Measurements from ENCODE around the gene SLIT3.

The SLIT3 gene

DNA sequence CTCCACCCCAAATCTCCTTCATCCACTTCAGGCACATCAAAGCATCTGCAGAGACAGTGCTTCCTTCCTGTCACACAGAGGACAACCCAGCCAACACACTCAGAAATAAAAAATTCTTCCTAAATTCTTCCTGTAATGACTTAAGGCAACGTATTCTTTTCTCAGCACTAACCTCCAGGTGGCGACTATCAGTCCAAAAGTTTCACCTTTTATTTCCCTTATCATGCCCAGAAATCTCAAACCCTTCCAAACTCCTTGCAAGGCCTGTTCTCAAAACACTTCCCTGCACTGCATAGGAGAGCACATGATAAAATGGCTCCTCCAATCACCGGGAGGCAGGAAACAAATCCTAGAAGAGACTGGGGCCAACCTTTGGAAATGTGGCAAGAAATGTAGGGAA lies 35.1 kb downstream of the SLIT3 start:
- no peak for DNase-seq (ENCODE audit: low spot score)

- no peak for DNase-seq (ENCODE audit: low spot score)
Measured at GRCh38 chr5:169263591-169263990, 37.3 kb downstream of the SLIT3 start.

- no peak for DNase-seq (ENCODE audit: low spot score)
Measured at GRCh38 chr5:169260896-169261569, 39.9 kb downstream of the SLIT3 start.

DNA sequence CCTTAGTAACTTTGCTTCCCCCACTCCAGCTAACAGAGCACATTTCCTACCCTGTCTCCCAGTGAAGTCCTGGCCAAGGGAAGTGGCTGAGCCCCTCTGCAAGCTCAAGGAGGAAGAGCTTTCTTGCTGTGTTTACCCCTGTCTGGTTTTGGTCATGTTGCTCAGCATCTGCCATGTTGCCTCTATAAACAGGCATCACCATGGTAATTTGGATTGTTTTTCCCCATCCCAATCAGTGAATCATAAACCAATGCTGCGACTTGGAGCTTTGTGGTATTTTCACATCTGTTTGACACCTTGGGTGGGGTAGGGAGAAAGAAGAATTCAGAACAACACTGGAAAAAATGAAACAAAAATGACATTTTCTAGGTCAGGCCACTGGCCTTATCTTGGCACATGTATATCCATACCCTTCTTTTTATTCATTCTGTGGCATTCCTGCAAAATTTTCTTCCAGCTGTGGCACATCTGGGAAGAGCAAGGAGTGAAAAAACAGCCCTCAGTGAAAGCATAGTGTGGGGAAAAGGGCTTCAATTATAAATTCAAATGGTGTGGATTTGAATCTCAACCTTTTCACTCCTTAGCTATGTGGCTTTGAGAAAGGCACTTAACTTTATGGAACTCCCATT lies 42.5 kb downstream of the SLIT3 start:
- DNase-seq (ENCODE audit: low spot score): no peak

- DNase-seq (ENCODE audit: low spot score): no peak
Measured at GRCh38 chr5:169256191-169256590, 44.7 kb downstream of the SLIT3 start.

DNA sequence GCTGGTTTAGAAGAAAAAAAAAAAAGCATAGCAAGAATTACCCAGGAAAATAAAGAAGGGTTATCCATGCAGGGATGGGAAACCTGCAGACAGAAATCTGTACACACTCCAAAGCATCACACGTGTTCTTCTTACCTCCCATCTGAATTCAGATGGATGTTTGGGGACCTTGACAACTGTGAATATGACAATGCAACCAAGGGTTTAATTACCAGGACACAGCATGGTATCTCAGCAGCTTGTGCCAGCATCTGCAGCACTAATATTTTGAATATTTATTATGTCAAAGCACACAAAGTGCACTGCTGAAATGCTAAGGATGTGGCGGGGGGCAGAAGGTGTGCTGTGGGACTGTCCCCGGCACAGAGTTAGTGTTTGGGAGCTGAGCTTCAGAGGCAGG lies 47.9 kb downstream of the SLIT3 start:
- DNase-seq (ENCODE audit: low spot score): no peak

DNA sequence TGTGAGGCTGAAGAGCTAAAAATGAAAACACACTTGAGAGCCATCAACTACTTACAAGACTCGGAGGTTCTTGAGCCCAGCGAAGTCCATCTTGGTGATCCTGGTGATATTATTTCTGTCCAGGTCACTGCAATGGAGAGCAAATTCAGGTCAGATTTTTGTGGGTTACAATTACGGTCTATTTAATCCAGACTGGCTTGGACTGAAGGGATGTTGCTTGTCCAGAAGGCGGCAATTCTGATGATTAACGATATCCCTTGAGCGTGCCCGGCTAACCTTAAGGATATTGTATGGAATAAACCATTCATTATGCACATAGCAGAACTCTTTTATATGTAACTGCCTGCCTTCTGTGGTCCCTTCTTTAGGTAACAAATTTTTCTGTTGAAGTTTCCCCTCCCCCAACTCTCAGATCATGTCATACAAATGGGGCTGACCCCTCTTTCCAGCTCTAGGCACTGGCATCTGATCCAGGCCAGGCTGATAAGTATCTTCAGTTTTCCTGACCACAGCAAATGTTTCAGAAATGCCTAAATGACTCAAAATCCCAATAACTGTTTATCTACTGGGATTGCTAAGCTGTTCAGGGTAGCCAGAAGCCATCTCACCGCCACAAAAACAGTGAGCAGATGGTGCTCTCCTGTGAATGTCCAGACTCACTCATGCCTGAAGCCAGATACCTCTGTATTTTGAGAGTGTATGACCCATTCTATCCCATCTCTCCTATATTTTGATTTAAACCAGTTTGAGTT lies 49.4 kb downstream of the SLIT3 start:
- DNase-seq (ENCODE audit: low spot score): no peak

DNA sequence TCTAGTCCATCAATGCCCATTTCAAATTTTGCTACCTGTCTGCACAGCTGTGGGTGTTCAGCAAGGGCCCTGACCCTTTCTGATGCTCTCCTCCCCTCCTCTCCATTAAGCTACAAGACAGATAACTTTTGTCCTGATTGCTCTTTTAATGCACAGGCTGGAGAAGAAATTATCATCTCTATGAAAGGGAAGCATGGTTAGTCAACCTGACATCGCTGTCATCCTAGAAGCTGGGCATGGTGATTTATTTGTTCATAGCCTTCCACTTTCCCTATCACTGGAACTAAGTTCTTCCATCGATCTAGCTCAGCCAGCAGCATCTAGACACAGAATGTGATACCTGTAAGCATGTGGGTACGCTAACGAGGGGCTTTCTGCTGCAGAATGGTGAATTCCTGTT lies 50.1 kb downstream of the SLIT3 start:
- no peak for DNase-seq (ENCODE audit: low spot score)

GRCh38 chr5:169248996-169249395 lies 51.9 kb downstream of the SLIT3 start:
- DNase-seq (ENCODE audit: low spot score): no peak

DNA sequence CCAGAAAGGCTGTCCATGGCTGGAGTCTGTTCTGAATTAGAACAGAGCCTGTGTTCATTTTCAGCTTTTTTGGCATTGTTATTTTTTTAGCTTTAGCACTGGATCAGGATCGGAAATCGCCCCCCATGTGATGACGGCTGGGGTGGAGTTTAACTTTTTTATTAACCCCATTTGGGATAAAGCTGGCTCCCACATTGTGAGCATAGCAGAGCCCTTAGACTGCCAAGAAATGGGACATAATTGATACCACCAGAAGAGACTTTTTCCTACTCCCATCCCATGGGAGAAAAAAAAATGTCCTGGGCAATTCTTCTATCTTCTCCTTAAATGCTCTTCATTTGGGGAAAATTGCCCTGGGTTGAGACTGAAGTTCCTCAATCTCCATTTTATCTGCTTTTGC lies 52.4 kb downstream of the SLIT3 start:
- DNase-seq (ENCODE audit: low spot score): no peak

- DNase-seq (ENCODE audit: low spot score): no peak
Measured at GRCh38 chr5:169244812-169245211, 56.1 kb downstream of the SLIT3 start.

DNA sequence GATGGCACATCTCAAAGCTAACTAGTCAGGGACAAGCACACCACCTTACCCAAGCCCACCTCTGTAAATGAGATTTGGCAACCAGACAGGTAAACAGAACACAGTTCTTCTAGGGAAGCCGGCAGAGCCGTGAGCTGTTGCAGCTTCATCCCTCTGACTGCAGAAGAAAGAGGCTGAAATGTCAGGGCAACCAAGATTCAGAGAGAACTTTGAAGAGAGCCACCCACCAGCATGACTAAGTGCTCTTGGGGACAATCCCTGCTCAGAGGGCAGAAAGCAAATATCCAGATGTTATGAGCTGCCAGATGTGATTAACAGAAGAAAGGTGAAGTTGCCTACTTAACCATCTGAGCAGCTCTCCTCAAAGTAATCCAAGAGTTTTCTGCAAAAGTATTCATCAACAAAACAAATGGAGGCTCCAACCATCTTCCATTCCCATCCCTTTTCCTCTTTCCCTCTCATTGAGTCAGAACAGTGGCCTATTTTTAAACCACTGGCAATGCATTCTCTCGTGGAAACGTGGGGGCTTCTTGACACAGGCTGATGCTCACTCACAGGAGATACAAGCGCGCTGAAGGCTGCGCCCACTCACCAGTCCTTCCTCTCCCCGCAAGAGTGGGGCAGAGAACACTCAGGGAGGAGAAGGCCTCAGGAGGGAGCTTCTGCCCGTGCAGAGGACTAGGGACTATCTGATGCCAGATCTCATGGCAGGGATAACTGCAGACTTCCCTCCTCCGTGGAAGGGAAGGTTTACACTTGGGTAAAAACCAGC lies 57.1 kb downstream of the SLIT3 start:
- DNase-seq (ENCODE audit: low spot score): no peak

- DNase-seq (ENCODE audit: low spot score): no peak
Measured at GRCh38 chr5:169242849-169243186, 58.1 kb downstream of the SLIT3 start.

DNA sequence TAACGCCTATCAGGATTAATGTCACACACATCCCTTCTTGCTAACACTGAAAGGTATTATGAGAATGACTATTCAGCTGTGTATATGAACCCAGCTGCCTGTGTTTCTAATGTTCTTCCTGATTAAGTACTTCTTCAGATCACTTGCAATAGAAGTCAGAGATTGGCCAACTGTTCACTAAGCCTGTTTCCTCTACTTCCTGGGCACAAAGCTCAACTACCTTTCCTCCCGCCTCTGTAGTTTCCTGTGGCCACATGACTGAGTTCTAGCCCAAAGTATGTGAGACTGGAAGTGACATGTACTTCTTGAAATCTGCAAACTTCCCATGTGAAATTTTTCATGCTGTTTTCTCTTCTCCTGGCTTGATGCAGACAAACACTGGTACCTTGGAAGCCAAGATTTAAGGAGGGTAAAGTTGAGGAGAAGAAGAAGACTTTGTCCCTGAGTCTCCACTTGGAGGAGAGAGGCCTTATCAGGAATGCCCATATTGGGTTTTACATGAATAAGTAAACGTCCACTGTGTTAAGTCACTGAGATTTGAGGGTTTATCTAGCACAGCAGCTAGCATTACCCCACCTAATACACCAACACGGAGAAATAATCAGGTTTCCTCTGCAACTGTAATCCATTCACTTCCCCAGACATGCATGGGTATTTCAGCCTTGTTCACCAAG lies 58.6 kb downstream of the SLIT3 start:
- no peak for DNase-seq (ENCODE audit: low spot score)

GRCh38 chr5:169229342-169229892 lies 71.5 kb downstream of the SLIT3 start:
- DNase-seq (ENCODE audit: low spot score): no peak

DNA sequence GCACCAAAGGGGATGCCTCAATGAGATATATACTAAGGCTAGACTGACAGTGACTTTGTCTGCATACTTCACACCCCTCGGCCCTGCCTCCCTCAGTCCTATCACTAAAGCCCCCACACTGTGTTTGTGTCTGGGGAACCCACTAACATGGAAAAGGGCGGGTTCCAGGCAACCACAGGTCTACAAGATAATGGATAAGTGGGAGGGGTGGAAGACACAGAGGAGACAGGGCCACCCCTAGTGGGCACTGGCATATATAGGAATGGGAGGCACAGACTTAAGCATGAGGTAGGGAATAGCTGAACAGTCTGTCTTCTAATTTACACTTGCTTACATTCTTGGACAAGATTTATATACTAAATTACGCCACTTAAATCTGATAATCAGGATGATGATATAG lies 74.0 kb downstream of the SLIT3 start:
- DNase-seq (ENCODE audit: low spot score): no peak

DNA sequence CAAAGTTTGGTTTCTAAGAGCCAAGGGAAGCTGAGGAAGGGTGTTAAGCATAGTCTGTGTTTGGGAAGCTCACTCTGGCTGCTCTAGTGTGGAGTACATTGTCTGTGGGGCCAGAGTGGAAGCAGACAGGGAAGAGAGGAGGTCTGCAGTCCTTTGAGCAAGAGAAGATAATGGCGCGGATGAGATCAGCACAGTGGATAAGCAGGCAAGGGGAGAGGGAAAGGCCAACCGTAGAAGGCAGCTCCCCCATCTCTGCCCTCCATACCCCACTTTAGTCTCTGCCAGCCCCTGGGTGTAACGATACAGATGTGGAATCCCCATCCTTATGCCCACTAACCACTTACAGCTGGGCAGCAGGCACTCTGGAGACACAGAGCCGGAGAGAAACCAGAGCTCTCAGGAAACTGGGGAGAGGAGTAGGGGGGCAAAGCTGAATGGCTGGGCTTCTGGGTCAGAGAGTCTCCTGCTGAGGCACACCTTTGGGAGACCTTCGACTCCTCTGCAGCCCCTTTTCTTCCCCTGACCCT lies 75.0 kb downstream of the SLIT3 start:
- no peak for DNase-seq (ENCODE audit: low spot score)

DNA sequence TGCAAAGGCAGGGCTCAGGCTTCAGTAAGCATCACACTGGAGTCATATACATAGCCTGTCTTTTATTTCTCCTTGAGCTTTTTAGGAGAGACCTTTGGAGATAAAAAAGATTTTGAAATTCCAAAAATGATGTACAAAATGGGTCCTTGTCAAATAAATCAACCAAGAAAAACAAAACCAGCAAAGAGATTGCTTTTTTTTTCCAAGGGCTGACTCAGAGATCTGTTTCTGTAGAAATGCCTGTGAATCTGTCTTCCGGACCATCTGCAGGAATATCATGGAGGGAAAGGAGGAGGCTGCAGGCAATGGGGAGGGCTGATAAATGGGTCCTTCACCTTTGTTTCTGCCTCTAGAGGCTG lies 77.4 kb downstream of the SLIT3 start:
- DNase-seq (ENCODE audit: low spot score): no peak

DNA sequence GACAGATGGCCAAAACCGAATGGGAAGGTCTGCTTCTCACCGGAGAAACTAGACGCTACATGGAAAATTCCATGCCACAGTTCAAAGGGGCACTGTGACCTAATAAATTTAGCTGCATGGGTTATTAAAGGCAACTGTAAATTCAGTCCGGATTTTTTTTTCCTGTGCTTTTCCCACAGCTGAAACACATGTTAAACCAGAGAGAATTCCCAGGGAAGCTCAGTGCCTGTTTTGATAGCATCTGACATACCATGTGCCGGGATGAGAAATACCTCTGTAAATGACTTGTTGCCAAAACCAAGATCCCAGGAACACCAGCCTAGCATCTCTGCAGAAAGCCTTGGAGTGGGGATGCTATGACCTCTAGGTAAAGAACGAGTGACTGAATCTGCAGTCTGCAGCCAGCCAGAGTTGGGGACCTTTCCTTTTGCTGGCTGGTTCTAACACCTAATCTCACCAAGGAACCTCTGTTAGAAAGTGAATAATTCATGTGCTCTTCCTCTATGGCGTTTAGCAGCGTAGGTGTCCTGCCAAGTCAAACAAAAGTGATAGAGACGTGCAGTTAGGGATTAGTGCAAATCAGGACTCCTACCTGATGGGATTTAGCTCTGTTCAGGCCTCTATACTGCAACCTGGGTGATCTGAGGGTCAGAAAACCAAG lies 77.9 kb downstream of the SLIT3 start:
- DNase-seq (ENCODE audit: low spot score): no peak

GRCh38 chr5:169221519-169221918 lies 79.4 kb downstream of the SLIT3 start:
- no peak for DNase-seq (ENCODE audit: low spot score)

GRCh38 chr5:169219961-169220360 lies 81.0 kb downstream of the SLIT3 start:
- DNase-seq (ENCODE audit: low spot score): no peak

All from D341Med (cell line).